ENCODE measurements around the gene ATP10B. TPM values are rescaled to one million over a fixed set of nuclear protein-coding genes. Genes with fewer than 3 reads are reported as not detected.

Gene ATP10B
- total and polyA plus RNA-seq, 10 of the 15 experiments (the other 5 are each of a cell fraction or from before 2014, with no cell fraction given): not detected

GRCh38 chr5:160641405-160641804 lies 210.6 kb downstream of the ATP10B start:
- Histone ChIP-seq H3K27ac (ENCODE audit: control insufficient read depth, insufficient read depth) (no peak overlapping the region), H3K9me3 (replicated peaks; ENCODE audit: control insufficient read depth, insufficient read depth, low read length) (no peaks in the 10 kb centered on the region), H3K36me3 (ENCODE audit: control insufficient read depth in 2 of 2, insufficient read depth in 2 of 2, low read length in 1 of 2) (no peaks in the 10 kb centered on the region), H2AFZ (ENCODE audit: control insufficient read depth, low read depth, low read length) (no peak overlapping the region), H3K27me3 (replicated peaks in 1 of 2; ENCODE audit: control insufficient read depth in 2 of 2, insufficient read depth in 2 of 2, low read length in 1 of 2) (no peaks in the 10 kb centered on the region), H3K9ac (ENCODE audit: control insufficient read depth, insufficient read depth, low read length) (no peak overlapping the region), H3K79me2 (ENCODE audit: control insufficient read depth, insufficient read depth, low read length) (no peaks in the 10 kb centered on the region), H4K20me1 (ENCODE audit: control insufficient read depth, insufficient read depth) (no peaks in the 10 kb centered on the region), H3K4me1 (ENCODE audit: control insufficient read depth, insufficient read depth, low read length) (no peaks in the 10 kb centered on the region), H3K4me2 (ENCODE audit: control insufficient read depth, insufficient read depth) (no peak overlapping the region), H3K4me3 (no peak overlapping the region)
- POLR2A ChIA-PET: no interaction called here
- in situ Hi-C loops (cut with MboI) (no loop called here), intact Hi-C loops (cut with micrococcal nuclease; ENCODE audit: unreplicated experiment) (loop anchor here (10.0 kb wide), 2 partner anchors 137 to 207 kb away; no protein-coding TSS in a partner anchor)
- no peak for DNase-seq (ENCODE audit: low read depth, low spot score)
- RAD21 ChIA-PET (ENCODE audit: unreplicated experiment): no interaction called here
- FAIRE-seq: no peak
- ATAC-seq: peak; percentile 59
- CTCF ChIA-PET: interaction anchor here (0.8 kb wide), 1 partner anchor 9 kb away, joined by 3 read pairs; no protein-coding TSS in a partner anchor
- TF ChIP-seq ZNF622 (IDR thresholded peaks at IDR 0.05): no peak
- TF ChIP-seq KLF5 (IDR thresholded peaks at IDR 0.05; ENCODE audit: partially characterized antibody): no peak
- TF ChIP-seq MEF2B (IDR thresholded peaks at IDR 0.05; ENCODE audit: partially characterized antibody, poor library complexity, severe bottlenecking): no peak
- TF ChIP-seq YY1 (IDR thresholded peaks at IDR 0.05; ENCODE audit: low read depth, low read length): no peak
- TF ChIP-seq E2F4 (IDR thresholded peaks at IDR 0.05; ENCODE audit: low read depth, low read length): no peak
- no peak for TF ChIP-seq ZBTB11 (CRISPR knock-in tag; IDR thresholded peaks at IDR 0.05)
- TF ChIP-seq KAT2A (conservative IDR thresholded peaks at IDR 0.05; ENCODE audit: control insufficient read depth, low read depth, low read length): no peak
- no peak for TF ChIP-seq RBBP5 (conservative IDR thresholded peaks at IDR 0.05)
- no peak for TF ChIP-seq NR2C2 (IDR thresholded peaks at IDR 0.05; ENCODE audit: borderline replicate concordance, control insufficient read depth, insufficient read length, low read depth)
- TF ChIP-seq HCFC1 (IDR thresholded peaks at IDR 0.05; ENCODE audit: low read length): no peak
- no peak for TF ChIP-seq EED (IDR thresholded peaks at IDR 0.05; ENCODE audit: low read depth)
- SMC1A ChIA-PET (ENCODE audit: uncharacterized antibody, unreplicated experiment): no interaction called here
- BruUV-seq (replicated peaks): no TSS peak

Measured in GM12878 (cell line).